Peyer's patch (tissue), 4 donors: ENCODE data around the gene ADAR.

Experiments used
- CTCF ChIP-seq, 6 experiments: fragments of 450-650 bp in 4 of 6; fragments of 200-600 bp in 2 of 6; sonication (generic) in 1 of 6; IDR thresholded peaks; one replicate each; pipeline ENCODE4 v1.5.1; 2017 to 2019; ENCODE audit warnings: antibody characterized with exemption in 6 of 6, mild to moderate bottlenecking in 3 of 6, moderate library complexity in 1 of 6
- POLR2A ChIP-seq, 2 donors: fragments of 450-650 bp; IDR thresholded peaks; one replicate each; pipeline ENCODE4 v1.5.1; 2017; ENCODE audit warnings: antibody characterized with exemption in 2 of 2, mild to moderate bottlenecking in 2 of 2, moderate library complexity in 2 of 2

GRCh38 chr1:154548028-154548427 lies 60.0 kb downstream of the ADAR start:
- TF ChIP-seq CTCF (IDR thresholded peaks at IDR 0.05): no peak
- TF ChIP-seq POLR2A (IDR thresholded peaks at IDR 0.05): no peak
